NCI-H510A (cell line): ENCODE results near the gene OSBPL10.
"Not testable (repeated sequence)": the region's sequence is repeated elsewhere in the genome, so short reads cannot be mapped to it uniquely, and the experiment has no call there.

Experiments used
- DNase-seq: peaks from one replicate; lab custom pipeline; 2025; lab: John Stamatoyannopoulos, UW

Gene OSBPL10

GRCh38 chr3:31813686-31814085 lies 167.4 kb downstream of the OSBPL10 start:
- DNase-seq: no peak

GRCh38 chr3:31813197-31813596 lies 167.9 kb downstream of the OSBPL10 start:
- DNase-seq: no peak

- no peak for DNase-seq
Measured at GRCh38 chr3:31810991-31811433, 170.1 kb downstream of the OSBPL10 start.

GRCh38 chr3:31808143-31808720 lies 172.8 kb downstream of the OSBPL10 start:
- DNase-seq: no peak

GRCh38 chr3:31804251-31805051 lies 176.6 kb downstream of the OSBPL10 start:
- DNase-seq: no peak

- DNase-seq: no peak
Measured at GRCh38 chr3:31802981-31803740, 177.9 kb downstream of the OSBPL10 start.

- no peak for DNase-seq
Measured at GRCh38 chr3:31800436-31800835, 180.6 kb downstream of the OSBPL10 start.

- no peak for DNase-seq
Measured at GRCh38 chr3:31798840-31799239, 182.2 kb downstream of the OSBPL10 start.

- DNase-seq: no peak
Measured at GRCh38 chr3:31793821-31794220, 187.2 kb downstream of the OSBPL10 start.

GRCh38 chr3:31791090-31791430 lies 190.0 kb downstream of the OSBPL10 start:
- no peak for DNase-seq

GRCh38 chr3:31790193-31791089 lies 190.6 kb downstream of the OSBPL10 start:
- no peak for DNase-seq

- no peak for DNase-seq
Measured at GRCh38 chr3:31789429-31789828, 191.6 kb downstream of the OSBPL10 start.

GRCh38 chr3:31785734-31786133 lies 195.3 kb downstream of the OSBPL10 start:
- DNase-seq: no peak

- no peak for DNase-seq
Measured at GRCh38 chr3:31785286-31785685, 195.8 kb downstream of the OSBPL10 start.

- DNase-seq: not testable (repeated sequence)
Measured at GRCh38 chr3:31783851-31784250, 197.2 kb downstream of the OSBPL10 start.

- DNase-seq: not testable (repeated sequence)
Measured at GRCh38 chr3:31782306-31782705, 198.8 kb downstream of the OSBPL10 start.

- DNase-seq: no peak
Measured at GRCh38 chr3:31779514-31779913, 201.5 kb downstream of the OSBPL10 start.

GRCh38 chr3:31777887-31778286 lies 203.2 kb downstream of the OSBPL10 start:
- no peak for DNase-seq

GRCh38 chr3:31777092-31777491 lies 204.0 kb downstream of the OSBPL10 start:
- no peak for DNase-seq

GRCh38 chr3:31776016-31776415 lies 205.0 kb downstream of the OSBPL10 start:
- no peak for DNase-seq

- no peak for DNase-seq
Measured at GRCh38 chr3:31775383-31775782, 205.7 kb downstream of the OSBPL10 start.
